HEK293T (cell line): ENCODE measurements around the gene ABI1.
"Not testable (repeated sequence)": the region's sequence is repeated elsewhere in the genome, so short reads cannot be mapped to it uniquely, and the experiment has no call there.

Experiments
- CTCF ChIA-PET: fragments of 350-600 bp; formaldehyde crosslinking; extraction: SDS; loops from one replicate; lab custom pipeline; 2021; ENCODE audit warnings: antibody characterized with exemption, inconsistent platforms; lab: Yijun Ruan, JAX
- POLR2A ChIA-PET: fragments of 350-600 bp; formaldehyde crosslinking; extraction: SDS; loops from one replicate; lab custom pipeline; 2020; ENCODE audit warnings: antibody characterized with exemption, inconsistent platforms; lab: Yijun Ruan, JAX
- DNase-seq: peaks from one replicate; pipeline ENCODE4 v3.0.0; 2012; ENCODE audit warnings: mixed read lengths; ENCODE audit errors: extremely low spot score
- ARNT ChIP-seq: fragments of 450-650 bp; IDR thresholded peaks from 2 replicates; pipeline ENCODE4 v1.6.1; 2017; ENCODE audit warnings: mild to moderate bottlenecking
- BHLHE40 ChIP-seq: fragments of 450-650 bp; IDR thresholded peaks from 2 replicates; pipeline ENCODE4 v1.6.1; 2016; ENCODE audit warnings: mild to moderate bottlenecking, moderate library complexity, borderline replicate concordance
- CTBP1 ChIP-seq: fragments of 450-650 bp; IDR thresholded peaks from 2 replicates; pipeline ENCODE4 v1.6.1; 2016; ENCODE audit warnings: borderline replicate concordance
- ELF4 ChIP-seq: fragments of 450-650 bp; IDR thresholded peaks from 2 replicates; pipeline ENCODE4 v1.6.1; 2017; ENCODE audit warnings: antibody characterized with exemption
- FOXA1 ChIP-seq: fragments of 450-650 bp; IDR thresholded peaks from 2 replicates; pipeline ENCODE4 v1.6.1; 2016; ENCODE audit warnings: mild to moderate bottlenecking
- FOXK2 ChIP-seq: fragments of 450-650 bp; IDR thresholded peaks from 2 replicates; pipeline ENCODE4 v1.6.1; 2016; ENCODE audit warnings: mild to moderate bottlenecking
- FOXM1 ChIP-seq: fragments of 450-650 bp; IDR thresholded peaks from 2 replicates; pipeline ENCODE4 v1.6.1; 2017; ENCODE audit warnings: mild to moderate bottlenecking, borderline replicate concordance
- HDGF ChIP-seq: fragments of 450-650 bp; IDR thresholded peaks from 2 replicates; pipeline ENCODE4 v1.6.1; 2017; ENCODE audit warnings: antibody characterized with exemption, borderline replicate concordance
- L3MBTL2 ChIP-seq: fragments of 450-650 bp; conservative IDR thresholded peaks from 2 replicates; pipeline ENCODE4 v1.6.1; 2016; ENCODE audit warnings: mild to moderate bottlenecking
- LEF1 ChIP-seq: fragments of 450-650 bp; IDR thresholded peaks from 2 replicates; pipeline ENCODE4 v1.6.1; 2017; ENCODE audit warnings: mild to moderate bottlenecking, borderline replicate concordance
- NFRKB ChIP-seq: fragments of 450-650 bp; IDR thresholded peaks from 2 replicates; pipeline ENCODE4 v1.6.1; 2016; ENCODE audit warnings: mild to moderate bottlenecking, moderate library complexity
- PKNOX1 ChIP-seq: fragments of 450-650 bp; IDR thresholded peaks from 2 replicates; pipeline ENCODE4 v1.6.1; 2016
- SP1 ChIP-seq: fragments of 450-650 bp; IDR thresholded peaks from 2 replicates; pipeline ENCODE4 v1.6.1; 2017
- SUZ12 ChIP-seq: fragments of 450-650 bp; IDR thresholded peaks from 2 replicates; pipeline ENCODE4 v1.6.1; 2016; ENCODE audit warnings: mild to moderate bottlenecking
- TARDBP ChIP-seq: fragments of 450-650 bp; IDR thresholded peaks from 2 replicates; pipeline ENCODE4 v1.6.1; 2016
- ZNF384 ChIP-seq: fragments of 450-650 bp; IDR thresholded peaks from 2 replicates; pipeline ENCODE4 v1.6.1; 2016

The ABI1 gene

GRCh38 chr10:26861205-26861998 lies 644 bp upstream of the ABI1 start:
- no peak for DNase-seq
- POLR2A ChIA-PET: interaction anchor here (0.9 to 1.5 kb wide), 4 partner anchors 10 to 165 kb away, joined by 3 to 4 read pairs (median 4); no protein-coding TSS in a partner anchor
- CTCF ChIA-PET: interaction anchor here (0.5 to 0.7 kb wide), 4 partner anchors 20 to 362 kb away, joined by 3 to 6 read pairs (median 4); no protein-coding TSS in a partner anchor
- TF ChIP-seq BHLHE40: no peak
- TF ChIP-seq ZNF384: no peak
- no peak for TF ChIP-seq LEF1
- TF ChIP-seq L3MBTL2: no peak
- TF ChIP-seq FOXK2: no peak
- no peak for TF ChIP-seq FOXM1
- no peak for TF ChIP-seq FOXA1
- no peak for TF ChIP-seq TARDBP
- TF ChIP-seq ARNT: no peak
- TF ChIP-seq NFRKB: no peak
- TF ChIP-seq SP1: no peak
- no peak for TF ChIP-seq ELF4
- TF ChIP-seq HDGF: no peak
- no peak for TF ChIP-seq SUZ12

- ChIA-PET POLR2A (interaction anchor here (1.1 to 1.5 kb wide), 3 partner anchors 11 to 119 kb away, joined by 3 to 4 read pairs (median 3); no protein-coding TSS in a partner anchor), CTCF (interaction anchor here (1.0 kb wide), 1 partner anchor 134 kb away, joined by 3 read pairs; no protein-coding TSS in a partner anchor)
- no peak for TF ChIP-seq ARNT
- TF ChIP-seq SUZ12: no peak
- DNase-seq: peak; percentile 55
Measured at GRCh38 chr10:26860102-26860442, 686 bp downstream of the ABI1 start.

GRCh38 chr10:26859241-26860101 lies 1.3 kb downstream of the ABI1 start:
- TF ChIP-seq L3MBTL2 (no peak), ELF4 (no peak), SUZ12 (no peak), HDGF (no peak), LEF1 (no peak), ARNT (no peak), TARDBP (no peak), PKNOX1 (no peak)
- ChIA-PET CTCF (interaction anchor here (1.0 kb wide), 1 partner anchor 134 kb away, joined by 3 read pairs; no protein-coding TSS in a partner anchor), POLR2A (interaction anchor here (1.5 kb wide), 1 partner anchor 118 kb away, joined by 3 read pairs; no protein-coding TSS in a partner anchor)
- DNase-seq: no peak

GRCh38 chr10:26858707-26859034 lies 2.1 kb downstream of the ABI1 start:
- DNase-seq: no peak
- ChIA-PET CTCF (no interaction called here), POLR2A (no interaction called here)
- TF ChIP-seq PKNOX1: no peak
- TF ChIP-seq ZNF384: no peak
- TF ChIP-seq ELF4: no peak
- TF ChIP-seq TARDBP: no peak
- TF ChIP-seq L3MBTL2: no peak
- no peak for TF ChIP-seq CTBP1
- TF ChIP-seq NFRKB: no peak
- TF ChIP-seq FOXM1: no peak
- TF ChIP-seq FOXK2: no peak
- TF ChIP-seq LEF1: no peak
- no peak for TF ChIP-seq SP1
- TF ChIP-seq FOXA1: no peak
- no peak for TF ChIP-seq BHLHE40
- TF ChIP-seq HDGF: no peak
- no peak for TF ChIP-seq ARNT
- no peak for TF ChIP-seq SUZ12

GRCh38 chr10:26857991-26858706 lies 2.6 kb downstream of the ABI1 start:
- DNase-seq: no peak
- ChIA-PET POLR2A (no interaction called here), CTCF (no interaction called here)
- TF ChIP-seq ZNF384 (peak; percentile 54), NFRKB (no peak)

GRCh38 chr10:26857553-26857952 lies 3.2 kb downstream of the ABI1 start:
- CTCF ChIA-PET, DNase-seq, POLR2A ChIA-PET: not testable (repeated sequence)

GRCh38 chr10:26855186-26855585 lies 5.6 kb downstream of the ABI1 start:
- TF ChIP-seq CTBP1 (no peak), L3MBTL2 (no peak), FOXK2 (no peak), BHLHE40 (no peak), TARDBP (no peak), SP1 (no peak), HDGF (no peak), PKNOX1 (no peak), ZNF384 (no peak), FOXA1 (no peak), ELF4 (no peak), FOXM1 (no peak), NFRKB (no peak), LEF1 (no peak), SUZ12 (no peak), ARNT (no peak)
- ChIA-PET POLR2A (no interaction called here), CTCF (no interaction called here)
- DNase-seq: no peak
